ENCODE data around the gene DVL1.

DNA sequence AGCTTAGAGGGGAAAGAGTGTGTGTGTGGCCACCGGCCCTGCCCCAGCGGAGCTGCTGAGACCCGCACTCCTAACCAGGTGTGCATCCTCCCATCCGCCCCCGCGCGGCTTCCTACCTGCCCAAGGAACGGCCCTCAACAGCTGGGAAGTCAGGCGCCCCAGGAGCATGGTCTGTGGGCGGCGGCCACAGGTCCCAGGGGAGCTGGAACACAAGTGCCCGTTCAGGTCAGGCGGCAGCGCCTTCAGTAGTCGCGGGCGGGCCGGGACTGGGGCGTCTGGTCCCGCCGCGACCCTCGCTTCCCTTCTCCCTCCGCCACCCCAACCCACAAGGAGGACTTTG is 25.3 kb upstream of the DVL1 start:
- TF ChIP-seq, protein P1, sequence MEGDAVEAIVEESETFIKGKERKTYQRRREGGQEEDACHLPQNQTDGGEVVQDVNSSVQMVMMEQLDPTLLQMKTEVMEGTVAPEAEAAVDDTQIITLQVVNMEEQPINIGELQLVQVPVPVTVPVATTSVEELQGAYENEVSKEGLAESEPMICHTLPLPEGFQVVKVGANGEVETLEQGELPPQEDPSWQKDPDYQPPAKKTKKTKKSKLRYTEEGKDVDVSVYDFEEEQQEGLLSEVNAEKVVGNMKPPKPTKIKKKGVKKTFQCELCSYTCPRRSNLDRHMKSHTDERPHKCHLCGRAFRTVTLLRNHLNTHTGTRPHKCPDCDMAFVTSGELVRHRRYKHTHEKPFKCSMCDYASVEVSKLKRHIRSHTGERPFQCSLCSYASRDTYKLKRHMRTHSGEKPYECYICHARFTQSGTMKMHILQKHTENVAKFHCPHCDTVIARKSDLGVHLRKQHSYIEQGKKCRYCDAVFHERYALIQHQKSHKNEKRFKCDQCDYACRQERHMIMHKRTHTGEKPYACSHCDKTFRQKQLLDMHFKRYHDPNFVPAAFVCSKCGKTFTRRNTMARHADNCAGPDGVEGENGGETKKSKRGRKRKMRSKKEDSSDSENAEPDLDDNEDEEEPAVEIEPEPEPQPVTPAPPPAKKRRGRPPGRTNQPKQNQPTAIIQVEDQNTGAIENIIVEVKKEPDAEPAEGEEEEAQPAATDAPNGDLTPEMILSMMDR (IDR thresholded peaks at IDR 0.05; ENCODE audit: low read depth, low read length), result no peak
- TF ChIP-seq MYC (IDR thresholded peaks at IDR 0.05; ENCODE audit: low read depth, low read length) (no peak), POLR2A (IDR thresholded peaks at IDR 0.05; ENCODE audit: extremely low read depth, insufficient read length) (no peak)

Data from NB4 (cell line).